ENCODE data around the gene MGLL.
"Not testable (repeated sequence)": the region's sequence is repeated elsewhere in the genome, so short reads cannot be mapped to it uniquely, and the experiment has no call there.

Gene MGLL

GRCh38 chr3:127670761-127671522 is 151.4 kb downstream of the MGLL start:
- DNase-seq = no peak

DNA sequence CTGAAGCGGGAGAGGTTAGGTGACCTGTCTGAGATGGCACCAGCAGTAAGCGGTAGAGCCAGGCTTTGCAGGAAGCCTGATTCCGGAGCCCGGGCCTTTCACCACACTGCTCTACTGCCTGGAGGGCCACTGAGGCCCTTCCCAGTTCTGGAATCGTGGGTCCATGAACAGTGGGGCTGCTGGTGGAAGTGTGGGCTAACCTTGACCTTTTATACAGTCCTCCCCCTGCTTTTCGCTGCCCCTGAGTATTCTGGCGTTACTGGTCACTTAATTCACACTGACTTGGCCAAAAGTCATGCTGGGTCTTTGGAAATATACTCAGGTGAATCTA is 152.1 kb downstream of the MGLL start:
- no peak for DNase-seq

DNA sequence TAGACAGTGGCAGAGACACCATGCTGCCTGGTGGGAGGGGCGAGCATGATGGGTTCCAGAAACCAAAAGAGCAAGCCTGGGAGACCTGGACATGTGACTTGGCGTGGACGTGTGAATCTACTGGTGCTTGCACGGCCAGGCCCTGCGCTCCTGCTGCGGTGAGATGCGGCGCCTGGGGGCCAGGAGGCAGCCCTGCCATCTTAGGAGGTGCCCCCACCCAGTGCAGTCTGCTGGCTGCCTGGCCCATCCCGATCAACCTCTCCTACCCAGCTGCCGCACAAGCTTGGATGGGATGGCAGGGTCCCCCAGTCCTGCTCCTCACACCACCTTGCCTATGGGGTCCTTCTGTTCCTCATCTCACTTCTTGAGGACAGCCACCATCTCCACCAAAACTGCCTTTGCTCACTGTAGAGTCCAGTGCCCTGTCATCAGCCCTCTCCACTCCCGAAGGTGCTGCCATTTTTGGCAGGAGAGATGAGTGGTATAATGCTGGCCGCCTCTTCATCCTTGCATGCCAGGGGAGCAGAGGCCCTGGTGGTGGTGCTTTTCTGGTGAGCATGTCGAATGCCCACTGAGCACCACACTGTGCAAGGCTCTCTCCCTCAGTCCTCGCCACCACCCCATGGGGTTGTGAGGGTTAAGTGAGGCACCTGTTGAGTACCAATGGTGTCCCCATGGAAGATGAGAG is 152.6 kb downstream of the MGLL start:
- DNase-seq = no peak

- DNase-seq = no peak
These were observed 153.4 kb downstream of the MGLL start for GRCh38 chr3:127668906-127669305.

- no peak for DNase-seq
These were observed 155.1 kb downstream of the MGLL start for GRCh38 chr3:127667119-127667681.

DNA sequence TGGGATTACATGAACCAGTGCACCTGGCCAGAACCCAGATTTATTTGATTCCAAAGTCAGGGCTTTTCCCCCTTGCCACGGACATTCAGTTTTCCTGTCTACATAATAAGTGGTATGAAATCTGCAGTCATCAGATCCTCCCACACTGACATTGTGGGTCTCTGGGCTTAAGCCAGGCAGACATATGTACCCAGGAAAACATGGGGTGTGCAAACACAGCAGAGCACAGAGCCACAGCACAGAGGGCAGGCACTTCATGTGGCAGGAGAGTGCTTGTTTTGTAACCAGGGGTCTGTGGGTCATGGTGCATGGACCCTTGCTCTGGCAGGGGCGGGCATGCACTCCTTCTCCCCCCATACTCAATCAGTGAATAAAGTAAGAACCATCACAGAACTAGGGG is 155.6 kb downstream of the MGLL start:
- DNase-seq = no peak

DNA sequence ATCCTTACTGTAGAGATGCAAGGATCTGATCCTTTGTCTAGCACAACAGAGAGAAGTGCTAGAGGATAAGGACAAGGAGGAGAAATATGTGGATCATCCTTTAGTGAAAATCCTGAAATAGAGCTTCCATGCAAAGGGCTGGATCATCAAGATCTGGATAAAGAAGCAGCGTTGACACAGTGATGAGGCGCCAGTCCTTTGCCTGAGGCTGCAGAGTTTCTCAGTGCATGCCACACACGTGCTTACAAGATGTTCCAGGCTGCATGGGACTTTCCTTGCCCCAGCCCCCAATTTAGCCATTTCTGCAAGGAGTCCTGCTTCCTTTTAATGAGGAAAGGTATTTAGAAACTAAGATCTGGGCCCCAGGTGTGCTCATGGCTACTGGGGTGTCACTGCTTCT is 156.7 kb downstream of the MGLL start:
- DNase-seq = no peak

DNA sequence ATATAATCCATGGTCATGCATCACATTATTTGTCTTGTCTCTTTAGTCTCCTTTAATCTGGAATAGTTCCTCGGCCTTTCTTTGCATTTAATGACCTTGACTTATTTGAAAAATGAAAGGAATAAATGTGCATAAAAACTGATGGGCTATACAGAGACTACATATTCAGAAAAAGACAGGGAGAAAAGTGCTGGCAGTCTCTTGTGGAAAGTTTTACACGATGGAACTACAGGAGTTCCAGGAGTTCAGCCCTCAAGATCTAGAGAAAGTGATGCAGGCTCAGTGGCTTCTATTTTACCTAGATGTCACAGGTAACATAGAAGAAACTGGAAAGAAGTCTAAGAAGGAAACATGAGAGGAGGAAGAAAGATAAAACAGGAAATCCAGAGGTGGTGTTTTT is 157.2 kb downstream of the MGLL start:
- DNase-seq = no peak

DNA sequence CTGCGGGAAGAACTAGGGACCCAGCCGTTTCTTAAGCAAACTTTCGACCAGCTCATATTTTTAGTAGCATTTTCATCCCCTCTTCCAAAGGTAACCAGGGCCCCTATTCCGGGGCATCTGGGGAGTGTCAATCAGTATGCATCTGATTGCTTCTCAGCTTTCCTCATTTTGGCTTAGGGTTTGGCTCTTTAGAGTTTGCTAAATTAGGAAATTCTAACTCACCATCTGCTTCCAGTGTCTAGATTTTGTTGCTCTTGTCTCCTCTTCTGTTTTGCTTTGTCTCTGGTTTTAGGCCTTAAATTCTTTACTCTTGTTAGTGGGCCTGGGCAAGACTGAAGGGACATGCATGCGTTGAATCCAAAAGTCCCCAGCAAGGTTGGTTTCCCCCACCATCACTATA is 159.2 kb downstream of the MGLL start:
- DNase-seq = no peak

- no peak for DNase-seq
These were observed 160.3 kb downstream of the MGLL start for GRCh38 chr3:127662001-127662469.

DNA sequence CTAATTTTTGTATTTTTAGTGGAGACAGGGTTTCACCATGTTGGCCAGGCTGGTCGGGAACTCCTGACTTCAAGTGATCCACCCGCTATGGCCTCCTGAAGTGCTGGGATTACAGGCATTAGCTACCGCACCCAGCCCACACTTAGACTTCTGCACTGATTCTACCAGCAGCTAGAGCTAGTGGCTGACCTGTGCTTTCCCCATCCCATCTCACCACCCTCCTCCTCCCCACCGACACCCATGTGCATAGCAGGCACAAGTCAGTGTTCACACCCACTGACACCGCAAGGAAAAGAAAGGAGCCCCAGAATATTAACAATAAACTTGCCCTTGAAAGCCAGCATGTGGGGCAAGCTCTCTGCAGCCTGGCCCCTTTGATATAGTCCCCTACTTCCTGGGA is 160.7 kb downstream of the MGLL start:
- DNase-seq = no peak

DNA sequence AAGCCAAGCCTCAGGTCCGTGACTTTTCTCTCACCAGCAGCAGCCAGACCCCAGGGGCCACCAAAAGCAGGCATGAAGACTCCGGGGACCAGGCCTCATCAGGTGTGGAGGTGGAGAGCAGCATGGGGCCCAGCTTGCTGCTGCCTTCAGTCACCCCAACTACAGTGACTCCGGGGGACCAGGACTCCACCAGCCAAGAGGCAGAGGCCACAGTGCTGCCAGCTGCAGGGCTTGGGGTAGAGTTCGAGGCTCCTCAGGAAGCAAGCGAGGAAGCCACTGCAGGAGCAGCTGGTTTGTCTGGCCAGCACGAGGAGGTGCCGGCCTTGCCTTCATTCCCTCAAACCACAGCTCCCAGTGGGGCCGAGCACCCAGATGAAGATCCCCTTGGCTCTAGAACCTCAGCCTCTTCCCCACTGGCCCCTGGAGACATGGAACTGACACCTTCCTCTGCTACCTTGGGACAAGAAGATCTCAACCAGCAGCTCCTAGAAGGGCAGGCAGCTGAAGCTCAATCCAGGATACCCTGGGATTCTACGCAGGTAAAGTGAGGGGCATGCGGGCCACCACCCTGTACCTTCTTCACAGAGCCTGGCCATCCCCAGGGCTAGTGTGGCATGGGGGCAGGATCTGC is 161.6 kb downstream of the MGLL start:
- DNase-seq = no peak

GRCh38 chr3:127658234-127658633 is 164.1 kb downstream of the MGLL start:
- DNase-seq = no peak

GRCh38 chr3:127656906-127657305 is 165.4 kb downstream of the MGLL start:
- DNase-seq = no peak

GRCh38 chr3:127655641-127656040 is 166.7 kb downstream of the MGLL start:
- DNase-seq = no peak

- DNase-seq = not testable (repeated sequence)
These were observed 167.3 kb downstream of the MGLL start for GRCh38 chr3:127654993-127655392.

DNA sequence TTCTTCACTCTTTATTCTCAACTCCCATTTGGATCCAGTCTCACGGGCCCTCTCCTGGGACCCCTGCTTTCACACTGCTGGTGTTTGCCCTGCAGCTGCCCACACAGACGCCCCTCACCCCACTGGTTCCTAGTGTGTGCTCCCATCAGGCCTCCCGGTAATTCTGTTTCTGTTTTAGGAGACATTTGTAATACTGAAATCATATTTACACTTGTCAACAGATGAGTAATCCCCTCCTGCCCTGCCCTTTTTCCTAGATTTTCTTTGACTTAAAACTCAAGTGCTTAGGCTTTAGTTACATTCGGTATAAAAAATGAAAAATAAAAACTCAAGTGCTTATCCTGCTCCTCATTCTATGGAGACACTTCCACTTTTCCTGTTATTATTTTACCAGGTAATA is 167.9 kb downstream of the MGLL start:
- no peak for DNase-seq

DNA sequence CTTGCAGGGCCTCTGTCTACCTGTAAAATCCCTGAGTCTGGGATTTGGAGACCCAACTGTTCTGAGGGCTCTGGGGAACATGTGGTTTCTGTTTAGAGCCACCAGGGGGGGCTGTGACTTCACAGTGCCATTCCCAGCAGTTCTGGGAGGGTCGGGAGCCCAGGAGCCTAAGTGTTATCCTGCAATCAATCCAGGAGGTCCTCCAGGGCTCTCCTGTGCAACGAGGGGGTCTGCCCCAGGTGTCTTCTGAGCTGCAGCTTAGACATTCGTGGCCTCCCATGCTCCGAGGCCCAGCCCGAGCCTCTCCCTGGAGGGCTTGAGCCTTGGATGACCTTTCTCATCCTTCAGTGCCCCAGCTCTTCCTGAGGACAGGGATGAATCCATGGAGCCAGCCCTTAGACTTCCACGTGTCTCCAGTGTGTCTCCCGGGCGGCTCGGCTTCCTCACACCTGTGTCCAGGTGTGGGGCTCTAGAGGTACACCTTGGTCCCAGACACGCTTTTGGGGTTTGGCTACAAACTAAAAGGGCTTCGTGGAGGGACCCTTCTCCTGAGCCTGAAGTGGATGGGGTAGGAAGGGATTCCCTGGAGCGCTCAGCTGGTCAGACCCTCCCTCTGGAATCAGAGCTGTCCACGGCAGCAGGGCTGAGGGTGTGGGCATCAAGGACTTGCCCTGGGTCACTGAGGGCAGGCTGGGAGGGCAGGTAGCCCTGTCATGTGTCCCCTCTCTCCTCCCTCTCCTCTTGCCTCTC is 169.9 kb downstream of the MGLL start:
- no peak for DNase-seq

GRCh38 chr3:127651516-127652172 is 170.7 kb downstream of the MGLL start:
- DNase-seq = no peak

DNA sequence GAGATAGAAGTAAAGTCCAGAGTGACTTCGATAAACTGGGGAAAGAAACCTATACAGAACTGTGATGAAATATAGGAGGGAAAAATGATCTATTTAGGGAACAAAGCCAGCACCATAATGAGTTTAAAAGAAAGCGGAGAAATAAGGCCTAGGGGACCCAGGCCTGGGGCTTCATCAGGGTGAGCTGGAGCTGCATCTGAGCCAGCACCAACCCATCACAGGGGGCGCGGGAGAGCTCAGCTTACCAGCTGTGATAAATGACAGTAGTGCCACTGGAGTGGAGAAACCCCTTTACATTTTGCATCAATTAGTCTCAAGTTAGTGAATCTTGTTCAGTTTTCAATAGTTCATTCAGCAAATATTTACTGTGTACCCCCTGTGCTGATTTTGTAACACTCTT is 172.1 kb downstream of the MGLL start:
- DNase-seq = no peak

DNA sequence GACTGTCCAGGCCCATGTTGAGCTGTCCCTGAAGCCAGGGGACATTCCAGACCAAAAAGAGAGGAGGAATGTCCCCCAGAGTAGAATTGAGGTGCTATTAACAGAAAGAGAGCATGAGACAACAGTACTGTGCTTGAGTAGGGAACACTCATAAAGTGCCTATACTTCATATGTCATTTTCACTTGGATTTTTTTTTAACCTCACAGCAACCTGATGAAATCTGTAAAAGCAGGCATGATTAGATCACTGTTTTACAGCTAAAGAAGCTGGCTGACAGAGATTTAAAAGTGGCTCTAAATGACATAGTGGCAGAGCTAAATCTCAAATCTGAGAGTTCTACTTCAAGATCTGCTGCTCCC is 174.5 kb downstream of the MGLL start:
- DNase-seq = no peak

- DNase-seq = no peak
These were observed 175.0 kb downstream of the MGLL start for GRCh38 chr3:127647166-127647844.
